Suppressor macrophage (primary cell): Measurements from ENCODE around the gene ATP9A.
A peak's percentile ranks its signal among the peaks of the same experiment; 100 is the strongest.
"Not testable (repeated sequence)": the region's sequence is repeated elsewhere in the genome, so short reads cannot be mapped to it uniquely, and the experiment has no call there.

Experiments used
- DNase-seq, 4 experiments: peaks; one replicate each; pipeline ENCODE4 v3.0.0-alpha.2; 2020 to 2022
- total RNA-seq, 17 experiments: gene quantifications; one replicate each; lab custom pipeline; 2026; ENCODE audit warnings: mixed read lengths in 6 of 17, inconsistent platforms in 3 of 17; lab: John Stamatoyannopoulos, UW

ATP9A gene
- 3.5 to 106 (median 16.2) reads per million in 17 experiments for total RNA-seq

GRCh38 chr20:51767867-51768758 is at the start of gene ATP9A:
Gene ATP9A (minus strand): TSS chr20:51768390. CDS start chr20:51768369, 21 bp downstream.
- DNase-seq, result peak in 3 of 4 experiments; percentile 12 to 46 (median 43)

GRCh38 chr20:51816856-51817255 is 48.7 kb upstream of the ATP9A start:
- not testable (repeated sequence) for DNase-seq

- DNase-seq, result no peak
These were observed 47.3 kb upstream of the ATP9A start for GRCh38 chr20:51815383-51816076.

GRCh38 chr20:51812861-51813260 is 44.7 kb upstream of the ATP9A start:
- DNase-seq, result no peak

- DNase-seq, result no peak
These were observed 43.4 kb upstream of the ATP9A start for GRCh38 chr20:51811514-51812128.

GRCh38 chr20:51811042-51811355 is 42.8 kb upstream of the ATP9A start:
- no peak for DNase-seq

GRCh38 chr20:51810155-51811041 is 42.2 kb upstream of the ATP9A start:
- no peak for DNase-seq

- DNase-seq, result no peak
These were observed 39.6 kb upstream of the ATP9A start for GRCh38 chr20:51807720-51808250.

- DNase-seq, result no peak
These were observed 36.6 kb upstream of the ATP9A start for GRCh38 chr20:51804754-51805153.

GRCh38 chr20:51803148-51803854 is 35.1 kb upstream of the ATP9A start:
- DNase-seq, result no peak

- no peak for DNase-seq
These were observed 34.1 kb upstream of the ATP9A start, which contains the start of gene SALL4 for GRCh38 chr20:51802170-51802751. Gene SALL4 (minus strand): TSS chr20:51802521. CDS start chr20:51802408, 113 bp downstream.

- no peak for DNase-seq
These were observed 33.6 kb upstream of the ATP9A start for GRCh38 chr20:51801823-51802123.

GRCh38 chr20:51801122-51801822 is 33.1 kb upstream of the ATP9A start:
- DNase-seq, result peak; percentile 12 to 49 (median 31)

GRCh38 chr20:51800872-51801121 is 32.6 kb upstream of the ATP9A start:
- peak in 3 of 4 experiments; percentile 2 to 20 (median 6) for DNase-seq

- peak; percentile 6 to 61 (median 28) for DNase-seq
These were observed 32.1 kb upstream of the ATP9A start for GRCh38 chr20:51800060-51800871.

GRCh38 chr20:51799401-51799860 is 31.2 kb upstream of the ATP9A start:
- peak; percentile 47 to 66 (median 58) for DNase-seq

- DNase-seq, result no peak
These were observed 29.3 kb upstream of the ATP9A start for GRCh38 chr20:51797357-51798025.

GRCh38 chr20:51796340-51796739 is 28.1 kb upstream of the ATP9A start:
- DNase-seq, result no peak

GRCh38 chr20:51792960-51793359 is 24.8 kb upstream of the ATP9A start:
- peak in 1 of 4 experiments; percentile 4 for DNase-seq
